SK-N-MC (cell line): ENCODE measurements around the gene ACOX3.

Experiments
- EZH2 ChIP-seq: fragments of 200-600 bp; sonication (generic); IDR thresholded peaks from one replicate; pipeline ENCODE4 v1.6.1; 2017; ENCODE audit warnings: antibody characterized with exemption
- POLR2AphosphoS5 ChIP-seq: IDR thresholded peaks from 2 replicates; pipeline ENCODE4 v1.6.1; 2012; ENCODE audit warnings: mild to moderate bottlenecking, low read depth, low read length, borderline replicate concordance

GRCh38 chr4:8350352-8350751 lies 90.2 kb downstream of the ACOX3 start:
- TF ChIP-seq EZH2 (no peak), POLR2AphosphoS5 (no peak)
